C4-2B (cell line): ENCODE data around the gene IL33.

ENCODE experiments used
- H3K27ac ChIP-seq: fragments of 450-650 bp; 2 replicates; pipeline ENCODE4 v1.5.1; 2017
- ZFX ChIP-seq: fragments of 450-650 bp; IDR thresholded peaks from 2 replicates; pipeline ENCODE4 v1.6.1; 2017
- TF ChIP-seq, protein P1 (sequence below): fragments of 450-650 bp; conservative IDR thresholded peaks from 2 replicates; pipeline ENCODE4 v1.5.1; 2017; ENCODE audit warnings: mild to moderate bottlenecking

Gene IL33

DNA sequence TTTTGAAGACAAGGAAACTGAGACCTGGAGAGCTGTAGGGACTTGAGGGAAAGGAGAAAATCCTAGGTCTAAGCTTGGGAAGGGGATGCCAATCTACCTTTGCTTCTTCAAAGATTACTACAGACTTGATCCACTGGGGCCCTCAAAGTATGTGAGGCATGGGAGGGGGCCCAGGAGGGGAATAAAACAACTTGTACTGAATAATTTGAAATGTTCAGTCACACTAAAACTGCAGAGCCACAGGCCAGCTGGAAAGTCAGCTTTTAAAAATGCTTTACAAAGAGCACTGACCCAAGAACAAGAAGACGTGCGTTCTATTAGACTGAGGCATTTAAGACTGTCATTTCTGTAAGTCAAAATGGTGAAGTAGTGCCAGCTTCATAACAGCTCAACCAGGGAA lies 13.6 kb downstream of the IL33 start:
- TF ChIP-seq, protein P1, sequence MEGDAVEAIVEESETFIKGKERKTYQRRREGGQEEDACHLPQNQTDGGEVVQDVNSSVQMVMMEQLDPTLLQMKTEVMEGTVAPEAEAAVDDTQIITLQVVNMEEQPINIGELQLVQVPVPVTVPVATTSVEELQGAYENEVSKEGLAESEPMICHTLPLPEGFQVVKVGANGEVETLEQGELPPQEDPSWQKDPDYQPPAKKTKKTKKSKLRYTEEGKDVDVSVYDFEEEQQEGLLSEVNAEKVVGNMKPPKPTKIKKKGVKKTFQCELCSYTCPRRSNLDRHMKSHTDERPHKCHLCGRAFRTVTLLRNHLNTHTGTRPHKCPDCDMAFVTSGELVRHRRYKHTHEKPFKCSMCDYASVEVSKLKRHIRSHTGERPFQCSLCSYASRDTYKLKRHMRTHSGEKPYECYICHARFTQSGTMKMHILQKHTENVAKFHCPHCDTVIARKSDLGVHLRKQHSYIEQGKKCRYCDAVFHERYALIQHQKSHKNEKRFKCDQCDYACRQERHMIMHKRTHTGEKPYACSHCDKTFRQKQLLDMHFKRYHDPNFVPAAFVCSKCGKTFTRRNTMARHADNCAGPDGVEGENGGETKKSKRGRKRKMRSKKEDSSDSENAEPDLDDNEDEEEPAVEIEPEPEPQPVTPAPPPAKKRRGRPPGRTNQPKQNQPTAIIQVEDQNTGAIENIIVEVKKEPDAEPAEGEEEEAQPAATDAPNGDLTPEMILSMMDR: no peak
- no peak for TF ChIP-seq ZFX
- H3K27ac ChIP-seq: no peak overlapping the region

DNA sequence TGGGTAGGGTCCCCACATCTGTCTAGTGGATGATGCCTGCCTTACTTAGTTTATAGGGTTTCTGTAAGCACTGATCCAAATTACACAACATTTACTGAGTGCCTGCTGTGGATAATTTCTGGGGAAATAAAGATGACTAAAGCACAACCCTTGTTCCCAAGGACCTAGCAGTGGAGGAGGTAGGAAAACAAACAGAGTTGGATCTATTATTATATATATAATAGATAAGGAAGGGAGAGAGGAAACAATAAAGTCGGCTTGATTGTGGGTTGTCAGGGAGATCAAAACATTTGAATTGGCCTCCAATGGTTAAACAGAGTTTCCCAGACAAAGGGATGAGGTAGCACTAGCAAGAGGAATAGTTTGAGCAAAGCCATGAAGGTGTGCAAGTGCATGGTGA lies 14.0 kb downstream of the IL33 start:
- TF ChIP-seq ZFX: no peak
- TF ChIP-seq, protein P1: no peak
- H3K27ac ChIP-seq: no peak overlapping the region

DNA sequence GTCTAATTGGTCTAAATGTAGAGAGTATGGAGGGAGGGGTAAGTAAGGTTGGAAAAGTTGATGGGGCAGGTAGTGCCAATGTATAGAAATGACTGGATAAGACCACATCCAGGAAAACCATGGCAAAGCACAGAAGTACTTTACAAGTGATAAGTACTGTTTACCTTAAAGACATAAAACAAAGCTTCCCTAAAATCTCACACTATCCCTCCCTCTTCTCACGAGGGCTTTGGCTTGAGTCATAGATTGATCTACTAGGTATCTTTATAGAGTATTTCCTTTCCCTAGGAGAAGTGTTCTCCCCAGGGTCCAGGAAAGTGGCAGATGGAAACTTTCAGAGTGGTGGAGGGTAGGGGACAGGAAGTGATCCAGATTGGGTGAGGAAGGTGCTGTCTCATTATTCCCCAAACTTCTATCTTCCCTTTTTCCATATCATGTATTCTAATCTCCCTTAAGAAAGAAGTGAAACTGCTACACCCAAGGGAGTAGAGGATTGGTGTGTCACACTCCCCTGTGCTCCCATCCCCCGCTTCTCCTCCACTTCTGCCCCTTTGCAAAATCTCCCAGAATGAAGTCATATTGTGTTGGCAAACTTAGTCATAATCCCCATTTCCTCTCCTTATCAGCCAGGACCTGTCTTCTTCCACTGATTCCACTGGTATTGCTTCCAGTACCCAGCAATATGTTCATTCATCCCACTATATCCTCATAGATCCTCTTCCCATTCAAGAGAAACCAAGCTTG lies 14.6 kb downstream of the IL33 start:
- TF ChIP-seq ZFX: no peak
- TF ChIP-seq, protein P1: no peak
- H3K27ac ChIP-seq: no peak overlapping the region

- TF ChIP-seq ZFX: no peak
- TF ChIP-seq, protein P1: no peak
- no peak overlapping the region for H3K27ac ChIP-seq
Measured at GRCh38 chr9:6232336-6232945, 16.8 kb downstream of the IL33 start.

- no peak overlapping the region for H3K27ac ChIP-seq
- TF ChIP-seq, protein P1: no peak
- TF ChIP-seq ZFX: no peak
Measured at GRCh38 chr9:6234014-6234413, 18.4 kb downstream of the IL33 start.

DNA sequence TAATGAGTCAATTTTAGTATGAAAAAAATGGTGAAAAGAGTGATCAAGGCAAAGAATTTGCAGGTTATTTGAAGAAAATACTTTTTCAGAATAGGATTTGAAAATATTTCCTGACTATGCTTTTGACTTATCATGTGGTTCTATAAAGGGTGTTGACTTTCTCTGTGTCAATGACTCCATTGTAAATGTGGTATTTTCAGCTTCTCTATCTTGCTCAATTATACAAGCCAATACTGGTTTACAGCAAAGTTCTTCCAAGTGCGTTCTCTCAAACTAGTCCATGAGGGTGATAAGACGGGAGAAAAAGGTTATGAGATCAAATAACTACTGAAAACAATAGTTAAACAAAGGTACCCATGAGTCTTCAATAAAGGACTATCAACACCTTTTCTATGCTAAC lies 21.7 kb downstream of the IL33 start:
- TF ChIP-seq ZFX: no peak
- TF ChIP-seq, protein P1: no peak
- H3K27ac ChIP-seq: no peak overlapping the region

- H3K27ac ChIP-seq: no peak overlapping the region
- TF ChIP-seq, protein P1: no peak
- no peak for TF ChIP-seq ZFX
Measured at GRCh38 chr9:6239048-6239461, 23.4 kb downstream of the IL33 start.
